ENCODE data around the gene CXXC4. TPM values are rescaled to one million over a fixed set of nuclear protein-coding genes. Genes with fewer than 3 reads are reported as not detected.

CXXC4 gene
- total and polyA plus RNA-seq, 2 of the 13 experiments (the other 11 are each of a cell fraction or from before 2014, with no cell fraction given), result not detected

DNA sequence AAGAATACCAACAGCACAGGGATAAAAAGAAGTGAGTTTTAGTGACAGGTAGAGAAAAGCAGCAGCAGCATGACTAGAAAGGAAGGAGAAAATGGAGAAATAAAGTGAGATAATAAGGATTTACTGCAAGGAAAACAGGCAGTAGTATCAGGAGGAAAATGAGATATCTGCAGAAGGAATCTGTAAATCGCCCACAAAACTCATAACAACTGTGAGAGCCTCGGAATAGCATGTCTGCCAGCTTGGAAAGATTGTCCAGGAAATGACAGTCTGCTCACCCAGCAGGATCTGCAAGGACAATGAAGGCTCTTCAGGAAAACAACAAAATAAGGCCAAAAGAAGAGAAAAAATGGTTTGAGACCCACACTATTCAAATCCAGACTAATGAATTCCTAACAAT lies 47.4 kb downstream of the CXXC4 start:
- no peak for ATAC-seq
- Histone ChIP-seq H3K4me1 (ENCODE audit: insufficient read depth, low read length) (no peaks in the 10 kb centered on the region), H3K9me3 (ENCODE audit: low read length) (no peaks in the 10 kb centered on the region), H3K36me3 (replicated peaks in 1 of 2; ENCODE audit: control insufficient read depth in 1 of 2, insufficient read depth in 2 of 2, low read length in 2 of 2) (no peaks in the 10 kb centered on the region), H3K27me3 (ENCODE audit: control insufficient read depth in 1 of 2, insufficient read depth in 2 of 2, low read length in 2 of 2) (no peaks in the 10 kb centered on the region), H3K4me2 (ENCODE audit: low read depth, low read length) (no peak overlapping the region), H3K79me2 (ENCODE audit: insufficient read depth, low read length) (no peaks in the 10 kb centered on the region), H2AFZ (ENCODE audit: low read length) (no peak overlapping the region), H3K9ac (ENCODE audit: insufficient read depth, low read depth, low read length) (no peak overlapping the region), H3K27ac (ENCODE audit: extremely low read length, insufficient read depth, low read length) (no peak overlapping the region), H3K4me3 (replicated peaks in 1 of 3; ENCODE audit: insufficient read depth in 1 of 3, low read depth in 2 of 3, low read length in 3 of 3) (no peak overlapping the region), H4K20me1 (ENCODE audit: insufficient read depth, low read length) (no peaks in the 10 kb centered on the region)
- WGBS (ENCODE audit: low lambda C conversion rate), result 2% methylated on average over 2 of the region's 2 CpGs
- ChIA-PET POLR2A (no interaction called here), CTCF (ENCODE audit: low intra/inter-chr PET ratio, low total read pairs) (no interaction called here)
- BruUV-seq (replicated peaks), result no TSS peak
- DNase-seq (ENCODE audit: low spot score), result no peak
- TF ChIP-seq GLI4 (CRISPR knock-in tag; IDR thresholded peaks at IDR 0.05; ENCODE audit: borderline replicate concordance) (no peak), CHD4 (IDR thresholded peaks at IDR 0.05; ENCODE audit: borderline replicate concordance, low read length) (no peak), ZNF670 (CRISPR knock-in tag; IDR thresholded peaks at IDR 0.05; ENCODE audit: borderline replicate concordance) (no peak), MYC (CRISPR knock-in tag; IDR thresholded peaks at IDR 0.05; ENCODE audit: borderline replicate concordance) (no peak), ARNT (IDR thresholded peaks at IDR 0.05) (no peak), ETV5 (CRISPR knock-in tag; IDR thresholded peaks at IDR 0.05; ENCODE audit: borderline replicate concordance) (no peak), ZZZ3 (CRISPR knock-in tag; IDR thresholded peaks at IDR 0.05; ENCODE audit: borderline replicate concordance) (no peak), ZNF567 (CRISPR knock-in tag; IDR thresholded peaks at IDR 0.05; ENCODE audit: borderline replicate concordance) (no peak), ZNF101 (CRISPR knock-in tag; IDR thresholded peaks at IDR 0.05; ENCODE audit: borderline replicate concordance, low read depth) (no peak), REXO4 (CRISPR knock-in tag; IDR thresholded peaks at IDR 0.05; ENCODE audit: borderline replicate concordance) (no peak), ZNF468 (CRISPR knock-in tag; IDR thresholded peaks at IDR 0.05) (no peak), ZFP41 (CRISPR knock-in tag; IDR thresholded peaks at IDR 0.05; ENCODE audit: borderline replicate concordance) (no peak), GTF2F1 (IDR thresholded peaks at IDR 0.05; ENCODE audit: low read length) (no peak), ZNF274 (CRISPR knock-in tag; IDR thresholded peaks at IDR 0.05) (no peak), ZBTB38 (CRISPR knock-in tag; IDR thresholded peaks at IDR 0.05) (no peak)
- TF ChIP-seq, protein P1, sequence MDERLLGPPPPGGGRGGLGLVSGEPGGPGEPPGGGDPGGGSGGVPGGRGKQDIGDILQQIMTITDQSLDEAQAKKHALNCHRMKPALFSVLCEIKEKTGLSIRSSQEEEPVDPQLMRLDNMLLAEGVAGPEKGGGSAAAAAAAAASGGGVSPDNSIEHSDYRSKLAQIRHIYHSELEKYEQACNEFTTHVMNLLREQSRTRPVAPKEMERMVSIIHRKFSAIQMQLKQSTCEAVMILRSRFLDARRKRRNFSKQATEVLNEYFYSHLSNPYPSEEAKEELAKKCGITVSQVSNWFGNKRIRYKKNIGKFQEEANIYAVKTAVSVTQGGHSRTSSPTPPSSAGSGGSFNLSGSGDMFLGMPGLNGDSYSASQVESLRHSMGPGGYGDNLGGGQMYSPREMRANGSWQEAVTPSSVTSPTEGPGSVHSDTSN (CRISPR knock-in tag; IDR thresholded peaks at IDR 0.05), result no peak
- TF ChIP-seq, protein P2, sequence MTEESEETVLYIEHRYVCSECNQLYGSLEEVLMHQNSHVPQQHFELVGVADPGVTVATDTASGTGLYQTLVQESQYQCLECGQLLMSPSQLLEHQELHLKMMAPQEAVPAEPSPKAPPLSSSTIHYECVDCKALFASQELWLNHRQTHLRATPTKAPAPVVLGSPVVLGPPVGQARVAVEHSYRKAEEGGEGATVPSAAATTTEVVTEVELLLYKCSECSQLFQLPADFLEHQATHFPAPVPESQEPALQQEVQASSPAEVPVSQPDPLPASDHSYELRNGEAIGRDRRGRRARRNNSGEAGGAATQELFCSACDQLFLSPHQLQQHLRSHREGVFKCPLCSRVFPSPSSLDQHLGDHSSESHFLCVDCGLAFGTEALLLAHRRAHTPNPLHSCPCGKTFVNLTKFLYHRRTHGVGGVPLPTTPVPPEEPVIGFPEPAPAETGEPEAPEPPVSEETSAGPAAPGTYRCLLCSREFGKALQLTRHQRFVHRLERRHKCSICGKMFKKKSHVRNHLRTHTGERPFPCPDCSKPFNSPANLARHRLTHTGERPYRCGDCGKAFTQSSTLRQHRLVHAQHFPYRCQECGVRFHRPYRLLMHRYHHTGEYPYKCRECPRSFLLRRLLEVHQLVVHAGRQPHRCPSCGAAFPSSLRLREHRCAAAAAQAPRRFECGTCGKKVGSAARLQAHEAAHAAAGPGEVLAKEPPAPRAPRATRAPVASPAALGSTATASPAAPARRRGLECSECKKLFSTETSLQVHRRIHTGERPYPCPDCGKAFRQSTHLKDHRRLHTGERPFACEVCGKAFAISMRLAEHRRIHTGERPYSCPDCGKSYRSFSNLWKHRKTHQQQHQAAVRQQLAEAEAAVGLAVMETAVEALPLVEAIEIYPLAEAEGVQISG (CRISPR knock-in tag; IDR thresholded peaks at IDR 0.05), result no peak
- TF ChIP-seq, protein P3, sequence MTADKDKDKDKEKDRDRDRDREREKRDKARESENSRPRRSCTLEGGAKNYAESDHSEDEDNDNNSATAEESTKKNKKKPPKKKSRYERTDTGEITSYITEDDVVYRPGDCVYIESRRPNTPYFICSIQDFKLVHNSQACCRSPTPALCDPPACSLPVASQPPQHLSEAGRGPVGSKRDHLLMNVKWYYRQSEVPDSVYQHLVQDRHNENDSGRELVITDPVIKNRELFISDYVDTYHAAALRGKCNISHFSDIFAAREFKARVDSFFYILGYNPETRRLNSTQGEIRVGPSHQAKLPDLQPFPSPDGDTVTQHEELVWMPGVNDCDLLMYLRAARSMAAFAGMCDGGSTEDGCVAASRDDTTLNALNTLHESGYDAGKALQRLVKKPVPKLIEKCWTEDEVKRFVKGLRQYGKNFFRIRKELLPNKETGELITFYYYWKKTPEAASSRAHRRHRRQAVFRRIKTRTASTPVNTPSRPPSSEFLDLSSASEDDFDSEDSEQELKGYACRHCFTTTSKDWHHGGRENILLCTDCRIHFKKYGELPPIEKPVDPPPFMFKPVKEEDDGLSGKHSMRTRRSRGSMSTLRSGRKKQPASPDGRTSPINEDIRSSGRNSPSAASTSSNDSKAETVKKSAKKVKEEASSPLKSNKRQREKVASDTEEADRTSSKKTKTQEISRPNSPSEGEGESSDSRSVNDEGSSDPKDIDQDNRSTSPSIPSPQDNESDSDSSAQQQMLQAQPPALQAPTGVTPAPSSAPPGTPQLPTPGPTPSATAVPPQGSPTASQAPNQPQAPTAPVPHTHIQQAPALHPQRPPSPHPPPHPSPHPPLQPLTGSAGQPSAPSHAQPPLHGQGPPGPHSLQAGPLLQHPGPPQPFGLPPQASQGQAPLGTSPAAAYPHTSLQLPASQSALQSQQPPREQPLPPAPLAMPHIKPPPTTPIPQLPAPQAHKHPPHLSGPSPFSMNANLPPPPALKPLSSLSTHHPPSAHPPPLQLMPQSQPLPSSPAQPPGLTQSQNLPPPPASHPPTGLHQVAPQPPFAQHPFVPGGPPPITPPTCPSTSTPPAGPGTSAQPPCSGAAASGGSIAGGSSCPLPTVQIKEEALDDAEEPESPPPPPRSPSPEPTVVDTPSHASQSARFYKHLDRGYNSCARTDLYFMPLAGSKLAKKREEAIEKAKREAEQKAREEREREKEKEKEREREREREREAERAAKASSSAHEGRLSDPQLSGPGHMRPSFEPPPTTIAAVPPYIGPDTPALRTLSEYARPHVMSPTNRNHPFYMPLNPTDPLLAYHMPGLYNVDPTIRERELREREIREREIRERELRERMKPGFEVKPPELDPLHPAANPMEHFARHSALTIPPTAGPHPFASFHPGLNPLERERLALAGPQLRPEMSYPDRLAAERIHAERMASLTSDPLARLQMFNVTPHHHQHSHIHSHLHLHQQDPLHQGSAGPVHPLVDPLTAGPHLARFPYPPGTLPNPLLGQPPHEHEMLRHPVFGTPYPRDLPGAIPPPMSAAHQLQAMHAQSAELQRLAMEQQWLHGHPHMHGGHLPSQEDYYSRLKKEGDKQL (CRISPR knock-in tag; IDR thresholded peaks at IDR 0.05; ENCODE audit: low read depth), result no peak
- in situ Hi-C loops (cut with HindIII; ENCODE audit: extremely low pct_ligation_motif_present, low pct_unique_long_range_greater_than_20kb) (no loop called here), intact Hi-C loops (cut with micrococcal nuclease; ENCODE audit: unreplicated experiment) (no loop called here)
- no peak for FAIRE-seq

Data from HepG2 (cell line).